GM18526 (cell line): ENCODE data around the gene RUNX2.

Experiments
- POLR2A ChIP-seq: IDR thresholded peaks from 3 replicates; pipeline ENCODE4 v1.6.1; 2011; ENCODE audit not compliant: insufficient read length; ENCODE audit errors: extremely low read depth

RUNX2 gene

GRCh38 chr6:45592991-45593390 lies 264.9 kb downstream of the RUNX2 start:
- no peak for TF ChIP-seq POLR2A

DNA sequence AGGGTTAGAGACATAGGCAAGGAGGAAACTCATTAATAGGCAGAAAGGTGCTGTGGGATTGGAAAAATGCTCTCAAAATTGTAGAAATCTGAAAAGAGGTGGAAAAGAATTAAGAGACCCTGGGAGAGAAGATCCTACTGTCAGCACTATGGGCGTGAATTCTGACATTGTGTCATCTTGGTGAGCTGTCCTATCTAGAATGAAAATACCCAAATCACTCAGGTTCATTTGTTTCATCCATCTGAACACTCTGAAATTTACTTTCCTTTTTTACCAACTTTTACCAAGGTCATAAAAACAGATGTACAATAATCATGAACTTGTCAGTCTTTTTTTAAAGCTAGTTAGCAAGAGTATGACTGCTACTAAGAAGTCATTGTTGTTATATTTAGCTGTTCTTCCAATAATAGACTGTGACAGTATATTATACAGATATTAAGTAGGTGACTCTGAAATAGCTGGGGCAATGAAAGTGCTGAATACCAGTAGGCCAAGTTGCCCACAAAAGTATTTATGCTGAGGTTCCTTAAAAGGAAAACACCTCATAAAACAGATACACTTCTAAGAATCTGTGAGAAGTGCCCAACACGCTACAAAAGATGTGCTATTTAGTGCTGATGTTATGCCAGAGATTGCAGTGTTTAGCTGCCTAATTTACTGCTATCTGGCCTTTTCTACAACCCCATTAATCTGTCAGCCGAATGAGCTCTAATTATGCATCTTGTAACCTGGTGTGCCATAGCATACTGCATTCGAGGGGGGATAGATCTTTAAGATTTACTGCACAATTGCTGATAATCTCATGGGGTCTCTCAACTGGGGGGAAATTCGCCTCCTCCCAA lies 267.1 kb downstream of the RUNX2 start:
- TF ChIP-seq POLR2A, result no peak

DNA sequence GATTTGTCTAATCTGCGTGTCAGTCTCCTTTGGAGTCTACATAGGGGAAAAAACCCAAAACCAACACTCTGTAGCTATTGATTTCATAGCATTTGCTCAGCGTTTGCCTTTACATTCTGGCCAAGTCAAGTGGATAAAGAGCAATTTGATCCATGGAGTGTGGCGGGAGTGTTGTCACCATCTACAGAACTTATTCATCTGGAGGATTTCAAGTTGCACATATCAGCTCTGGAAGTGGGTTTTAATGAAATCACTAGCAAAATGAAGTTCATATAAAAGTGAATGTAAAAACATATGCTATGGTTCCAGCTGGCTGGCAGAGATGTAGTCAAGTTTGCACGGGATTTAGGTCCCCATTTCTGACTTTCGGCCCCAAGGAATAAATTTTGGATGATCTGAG lies 269.3 kb downstream of the RUNX2 start:
- no peak for TF ChIP-seq POLR2A

- TF ChIP-seq POLR2A, result no peak
These were observed 270.9 kb downstream of the RUNX2 start for GRCh38 chr6:45599053-45599452.

DNA sequence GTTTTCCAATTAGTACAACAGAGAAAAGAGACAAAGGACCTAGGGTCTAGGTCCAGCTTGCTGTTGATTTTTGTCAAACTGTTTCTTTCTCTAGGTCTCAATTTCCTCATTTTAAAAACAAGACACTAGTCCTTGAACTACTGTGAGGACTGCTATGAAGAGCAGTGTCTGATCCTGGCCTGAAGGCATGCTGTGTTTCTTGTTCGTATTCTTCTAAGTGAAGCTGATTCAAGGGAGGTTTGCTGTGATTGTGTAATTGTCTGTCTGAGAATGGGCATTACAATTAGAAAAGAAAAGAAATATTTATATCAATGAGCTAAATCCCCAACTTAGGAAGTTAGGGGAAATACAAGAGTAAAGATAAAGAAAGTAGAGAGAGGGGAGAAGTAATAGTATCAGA lies 277.8 kb downstream of the RUNX2 start:
- TF ChIP-seq POLR2A, result no peak

DNA sequence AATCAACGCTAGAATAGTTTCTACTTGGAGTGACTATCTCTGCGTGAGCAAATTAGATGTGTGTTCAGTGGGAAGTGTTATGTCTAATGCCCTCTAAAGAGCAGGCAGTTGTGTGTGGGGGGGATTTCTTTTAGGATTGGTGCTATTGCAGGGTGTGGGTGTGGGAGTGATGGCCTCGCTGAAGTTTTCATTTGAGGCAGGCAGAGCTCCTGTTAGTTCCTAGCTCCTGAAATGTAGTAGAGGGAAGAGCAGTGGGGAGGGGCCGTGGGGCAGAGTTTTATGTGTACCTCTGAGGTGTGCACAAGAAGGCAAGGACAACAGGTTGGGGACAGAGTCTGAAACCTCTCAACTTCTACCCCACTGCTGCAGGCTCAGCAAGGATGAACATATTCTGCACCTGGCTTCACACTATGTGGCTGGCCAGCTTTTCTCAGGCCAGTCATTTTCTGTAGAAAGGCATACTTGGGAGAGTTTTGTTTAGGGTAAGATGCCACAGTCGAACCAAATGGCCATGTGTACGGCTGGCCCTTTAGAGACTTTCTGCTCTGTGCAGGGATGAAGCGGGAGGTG lies 278.8 kb downstream of the RUNX2 start:
- TF ChIP-seq POLR2A, result no peak

DNA sequence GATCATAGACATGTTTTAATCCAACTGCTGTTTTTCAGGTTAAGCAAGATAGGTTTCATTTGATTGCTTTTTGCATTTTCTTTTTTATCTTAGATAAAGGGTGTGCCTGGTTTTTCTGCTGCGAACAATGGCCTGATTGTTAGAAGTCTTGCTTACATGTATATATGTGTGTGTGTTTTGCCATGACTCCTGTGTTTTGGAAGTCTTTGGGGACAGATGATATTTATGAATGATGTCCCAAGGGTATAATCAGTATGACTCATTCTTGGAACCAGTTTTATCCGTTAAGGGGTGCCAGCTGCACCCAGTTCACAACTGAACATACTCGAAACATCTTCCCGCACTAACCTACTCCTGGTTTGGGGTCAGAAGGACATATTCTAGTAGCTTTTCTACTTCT lies 279.7 kb downstream of the RUNX2 start:
- TF ChIP-seq POLR2A, result no peak

- TF ChIP-seq POLR2A, result no peak
These were observed 280.3 kb downstream of the RUNX2 start for GRCh38 chr6:45608252-45608913.

- TF ChIP-seq POLR2A, result no peak
These were observed 281.1 kb downstream of the RUNX2 start for GRCh38 chr6:45609141-45609638.

GRCh38 chr6:45610374-45610773 lies 282.2 kb downstream of the RUNX2 start:
- no peak for TF ChIP-seq POLR2A

DNA sequence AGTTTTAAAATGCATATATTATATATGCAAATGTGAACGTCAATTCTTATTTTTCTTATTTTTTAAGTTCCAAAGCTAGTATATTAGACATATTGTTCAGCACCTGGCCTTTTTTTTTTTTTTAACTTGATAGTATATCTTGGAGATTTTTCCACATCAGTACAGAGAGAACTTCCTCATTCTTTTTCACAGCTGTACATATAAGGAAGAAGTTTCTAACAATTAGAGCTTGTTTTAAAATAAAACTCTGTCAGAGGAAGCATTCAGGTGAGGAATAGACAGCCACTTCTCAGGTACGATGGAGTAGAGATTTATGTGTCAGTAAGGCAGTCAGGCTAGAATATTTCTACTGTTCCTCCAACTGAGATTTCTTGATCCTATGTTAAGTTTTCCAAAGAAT lies 282.7 kb downstream of the RUNX2 start:
- no peak for TF ChIP-seq POLR2A

- no peak for TF ChIP-seq POLR2A
These were observed 283.4 kb downstream of the RUNX2 start for GRCh38 chr6:45611491-45611890.

- TF ChIP-seq POLR2A, result no peak
These were observed 285.5 kb downstream of the RUNX2 start for GRCh38 chr6:45613656-45614055.

DNA sequence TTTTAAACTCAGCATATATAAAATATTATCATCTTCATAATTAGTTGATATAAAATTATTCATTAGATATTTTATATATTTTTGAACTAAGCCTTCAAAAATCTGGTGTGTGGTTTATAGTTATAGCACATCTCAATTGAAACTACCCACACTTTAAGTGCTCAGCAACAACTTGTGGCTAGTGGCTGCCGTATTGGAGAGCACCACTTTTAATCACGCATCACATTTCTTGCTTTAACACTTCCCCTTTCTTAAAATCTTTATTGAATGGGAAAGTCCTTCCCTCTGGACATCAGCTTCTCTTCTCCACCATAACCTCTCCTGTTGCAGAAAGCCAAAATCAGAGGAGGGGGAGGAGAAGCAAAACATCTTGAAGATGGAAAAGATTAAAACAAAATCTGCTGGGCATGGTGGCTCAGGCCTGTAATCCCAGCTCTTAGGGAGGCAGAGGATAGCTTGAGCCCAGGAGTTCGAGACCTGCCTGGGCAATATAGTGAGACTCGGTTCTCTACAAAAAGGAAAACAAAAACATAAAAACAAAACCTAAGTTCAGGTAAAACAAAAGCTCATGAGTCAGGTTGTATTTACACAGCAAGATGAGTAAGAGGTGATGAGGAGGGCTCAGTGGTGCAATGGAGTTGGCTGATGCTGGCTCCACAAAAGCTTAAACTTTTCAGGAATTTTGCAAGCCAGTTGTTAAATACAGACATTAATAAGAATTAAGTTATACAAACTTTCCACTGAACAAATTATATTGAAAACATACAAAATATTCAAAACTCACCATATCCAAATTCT lies 286.6 kb downstream of the RUNX2 start:
- no peak for TF ChIP-seq POLR2A

GRCh38 chr6:45616209-45616608 lies 288.1 kb downstream of the RUNX2 start:
- TF ChIP-seq POLR2A, result no peak
